ENCODE results near the gene RNU5D-1. TPM values are rescaled to one million over a fixed set of nuclear protein-coding genes. Genes with fewer than 3 reads are reported as not detected.

Gene RNU5D-1
- total and polyA plus RNA-seq, 2 of the 13 experiments (the other 11 are each of a cell fraction or from before 2014, with no cell fraction given) = 165 TPM; not detected in 1

GRCh38 chr1:44701141-44701573 is 29.8 kb downstream of the RNU5D-1 start (continued):
- TF ChIP-seq SRSF4 (IDR thresholded peaks at IDR 0.05; ENCODE audit: low read depth, low read length, poor library complexity, severe bottlenecking) = no peak
- TF ChIP-seq ZNF512B (CRISPR knock-in tag; IDR thresholded peaks at IDR 0.05; ENCODE audit: borderline replicate concordance) = no peak
- no peak for TF ChIP-seq FUBP1 (CRISPR knock-in tag; IDR thresholded peaks at IDR 0.05; ENCODE audit: borderline replicate concordance)
- 0 out of 2 replicates have a peak, but pooled peaks have one; percentile 44 for TF ChIP-seq GATA4 (IDR thresholded peaks at IDR 0.05; ENCODE audit: borderline replicate concordance, low read depth)
- no peak for TF ChIP-seq ZNF644 (CRISPR knock-in tag; IDR thresholded peaks at IDR 0.05; ENCODE audit: low read depth)
- TF ChIP-seq CC2D1A (CRISPR knock-in tag; IDR thresholded peaks at IDR 0.05) = no peak
- TF ChIP-seq KDM1A (CRISPR knock-in tag; IDR thresholded peaks at IDR 0.05) = peak; percentile 56; the same call in 1 of the 2 replicates
- TF ChIP-seq BORCS8-MEF2B (CRISPR knock-in tag; IDR thresholded peaks at IDR 0.05) = peak; percentile 55; the same call in 1 of the 2 replicates
- TF ChIP-seq MIER2 (CRISPR knock-in tag; IDR thresholded peaks at IDR 0.05) = 0 out of 2 replicates have a peak, but pooled peaks have one; percentile 12
- peak; percentile 86 for TF ChIP-seq HMG20B (CRISPR knock-in tag; conservative IDR thresholded peaks at IDR 0.05)
- no peak for TF ChIP-seq SNRNP70 (IDR thresholded peaks at IDR 0.05; ENCODE audit: low read depth, low read length)
- TF ChIP-seq ZNF44 (CRISPR knock-in tag; IDR thresholded peaks at IDR 0.05) = no peak
- no peak for TF ChIP-seq RFX1 (IDR thresholded peaks at IDR 0.05)
- TF ChIP-seq RORA (CRISPR knock-in tag; IDR thresholded peaks at IDR 0.05) = no peak
- 0 out of 2 replicates have a peak, but pooled peaks have one; percentile 18 for TF ChIP-seq PHF8 (CRISPR knock-in tag; IDR thresholded peaks at IDR 0.05)
- TF ChIP-seq ARID3A (IDR thresholded peaks at IDR 0.05; ENCODE audit: low read depth, low read length) = no peak; the same call in none of the 2 replicates
- TF ChIP-seq AHDC1 (CRISPR knock-in tag; IDR thresholded peaks at IDR 0.05; ENCODE audit: borderline replicate concordance) = peak; percentile 72; the same call in 1 of the 2 replicates
- TF ChIP-seq CEBPG (CRISPR knock-in tag; IDR thresholded peaks at IDR 0.05) = peak; percentile 67
- no peak for TF ChIP-seq ZNF790 (CRISPR knock-in tag; IDR thresholded peaks at IDR 0.05; ENCODE audit: borderline replicate concordance)

Measured in HepG2 (cell line).